Fibroblast of upper back skin (primary cell): ENCODE results near the gene ELMO3.

Experiments used
- DNase-seq: peaks from one replicate; pipeline ENCODE4 v3.0.0-alpha.2; 2013

ELMO3 gene

DNA sequence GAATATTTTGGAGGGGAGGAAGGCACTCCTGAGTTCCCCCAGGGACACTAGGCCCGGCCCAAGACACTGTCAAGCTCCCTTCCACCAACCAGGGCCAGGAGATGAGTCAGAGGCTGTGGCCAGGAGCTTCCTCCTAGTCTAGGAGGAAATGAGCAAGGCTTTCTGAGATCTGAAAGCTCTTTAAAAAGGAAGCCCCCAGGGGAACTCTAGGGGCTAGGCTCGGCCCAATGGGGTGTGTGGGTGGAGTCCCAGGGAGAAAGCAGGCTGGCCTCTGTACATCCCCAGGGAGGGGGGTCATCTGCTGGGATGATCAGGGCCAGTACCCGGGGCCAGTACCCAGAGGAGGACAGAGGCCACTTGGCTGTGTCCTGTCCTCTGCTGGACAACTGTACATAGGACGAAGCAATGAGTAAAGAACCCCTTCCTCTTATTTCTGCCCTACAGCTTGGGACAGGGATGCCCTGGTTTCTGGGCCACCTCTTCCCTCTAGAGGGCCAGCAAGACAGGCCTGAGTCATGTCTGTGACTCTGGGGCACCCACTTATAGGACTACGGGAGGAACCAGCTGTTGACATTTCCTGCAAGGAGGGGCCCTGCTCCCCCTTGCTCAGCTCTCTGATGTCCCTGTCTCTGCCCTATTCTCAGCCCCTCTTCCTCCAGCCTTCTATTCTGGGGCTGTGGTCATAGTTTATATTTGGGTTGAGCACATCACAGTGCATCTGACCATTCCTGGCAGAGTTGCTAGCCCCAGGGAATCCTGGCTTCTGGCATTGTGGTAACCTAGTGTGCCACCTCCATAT, 45.7 kb downstream of the ELMO3 start:
- DNase-seq = peak; percentile 94

DNA sequence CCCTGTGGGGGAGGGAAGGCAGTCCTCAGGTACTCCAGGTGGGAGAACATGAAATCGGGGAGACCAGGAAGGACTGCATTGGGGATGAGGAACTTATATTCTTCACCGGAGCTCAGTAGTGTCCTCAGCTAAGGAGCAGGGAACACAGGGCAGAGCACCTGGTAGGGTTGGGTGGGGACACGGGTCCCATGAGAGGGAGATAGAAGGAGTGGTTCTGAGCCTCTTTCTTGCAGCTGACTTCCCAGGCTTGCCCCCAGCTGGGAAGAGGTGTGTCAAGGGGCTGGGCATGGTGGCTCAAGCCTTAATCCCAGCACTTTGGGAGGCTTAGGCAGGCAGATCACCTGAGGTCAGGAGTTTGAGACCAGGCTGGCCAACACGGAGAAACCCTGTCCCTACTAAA, 46.3 kb downstream of the ELMO3 start:
- DNase-seq = no peak

DNA sequence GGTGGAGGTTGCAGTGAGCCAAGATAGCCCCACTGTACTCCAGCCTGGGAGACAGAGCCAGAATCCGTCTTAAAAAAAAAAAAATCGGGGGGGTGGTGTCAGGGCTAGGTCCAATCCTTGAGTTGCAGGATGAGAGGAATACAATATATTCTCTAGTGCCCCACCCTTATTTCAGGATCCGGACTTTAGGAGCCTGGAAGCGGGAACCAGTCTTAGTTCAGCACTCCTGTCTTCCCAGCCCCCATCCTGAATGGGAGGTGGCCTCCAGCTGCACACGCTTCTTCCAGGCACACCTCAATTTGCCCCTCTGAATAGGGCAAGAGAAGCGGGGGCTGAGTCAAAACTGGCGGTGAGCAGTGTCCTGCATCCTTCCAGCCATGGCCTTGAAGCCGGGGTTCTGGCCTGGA, 46.7 kb downstream of the ELMO3 start:
- DNase-seq = no peak

DNA sequence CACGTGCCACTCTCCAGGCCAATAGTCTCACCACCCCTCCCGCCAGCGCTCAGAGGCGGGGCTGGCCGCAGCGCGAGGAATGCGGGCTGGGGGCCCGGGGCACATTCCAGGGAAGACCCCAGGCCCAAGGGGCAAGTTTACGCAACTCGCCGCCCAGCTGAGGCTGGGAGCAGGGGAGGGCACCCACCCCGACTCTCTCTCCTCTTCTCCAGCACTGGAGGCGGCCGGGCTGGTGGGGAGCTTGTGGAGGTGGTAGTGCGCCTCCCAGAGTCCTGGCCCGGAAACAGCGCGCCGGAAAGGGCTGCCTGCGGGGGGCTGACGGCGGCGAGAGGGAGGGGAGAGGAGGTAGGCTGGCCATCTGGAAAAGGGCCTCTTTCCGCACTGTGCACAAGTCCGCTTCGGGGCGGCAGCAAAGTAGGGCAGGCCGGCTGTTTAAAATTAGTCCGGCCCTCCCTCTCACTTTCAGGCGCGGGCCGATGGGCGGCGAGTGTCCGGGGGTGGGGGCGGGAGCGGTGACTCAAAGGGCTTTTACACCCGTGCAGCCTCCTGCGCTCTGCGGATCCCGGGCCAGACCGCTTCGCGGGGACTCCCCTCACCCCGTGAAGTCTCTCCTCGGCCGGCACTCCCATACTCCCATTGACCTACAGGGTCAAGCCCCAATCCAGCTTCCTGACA, 47.3 kb downstream of the ELMO3 start:
- DNase-seq = peak; percentile 87

DNA sequence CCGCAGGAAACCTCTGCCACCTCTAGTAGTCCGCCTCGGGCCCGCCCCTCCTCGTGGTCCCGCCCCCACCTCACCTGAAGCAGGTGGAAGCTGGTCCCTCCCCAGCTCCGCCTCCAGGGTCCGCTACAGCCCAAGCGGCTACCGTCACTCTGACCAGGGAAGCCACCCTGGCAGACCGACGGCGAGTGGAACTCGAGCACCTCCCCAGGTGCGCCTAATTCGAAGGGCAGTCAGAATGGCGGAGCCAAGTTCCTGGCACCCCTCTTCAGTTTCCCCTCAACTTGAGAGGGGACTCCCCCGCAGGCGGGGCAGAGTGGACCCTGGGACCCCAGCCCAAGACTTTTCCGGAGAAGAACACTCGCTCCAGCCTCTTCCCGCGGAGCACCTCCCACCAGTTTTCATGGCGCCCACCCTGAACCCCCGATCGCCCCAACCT, 47.8 kb downstream of the ELMO3 start:
- DNase-seq = no peak

DNA sequence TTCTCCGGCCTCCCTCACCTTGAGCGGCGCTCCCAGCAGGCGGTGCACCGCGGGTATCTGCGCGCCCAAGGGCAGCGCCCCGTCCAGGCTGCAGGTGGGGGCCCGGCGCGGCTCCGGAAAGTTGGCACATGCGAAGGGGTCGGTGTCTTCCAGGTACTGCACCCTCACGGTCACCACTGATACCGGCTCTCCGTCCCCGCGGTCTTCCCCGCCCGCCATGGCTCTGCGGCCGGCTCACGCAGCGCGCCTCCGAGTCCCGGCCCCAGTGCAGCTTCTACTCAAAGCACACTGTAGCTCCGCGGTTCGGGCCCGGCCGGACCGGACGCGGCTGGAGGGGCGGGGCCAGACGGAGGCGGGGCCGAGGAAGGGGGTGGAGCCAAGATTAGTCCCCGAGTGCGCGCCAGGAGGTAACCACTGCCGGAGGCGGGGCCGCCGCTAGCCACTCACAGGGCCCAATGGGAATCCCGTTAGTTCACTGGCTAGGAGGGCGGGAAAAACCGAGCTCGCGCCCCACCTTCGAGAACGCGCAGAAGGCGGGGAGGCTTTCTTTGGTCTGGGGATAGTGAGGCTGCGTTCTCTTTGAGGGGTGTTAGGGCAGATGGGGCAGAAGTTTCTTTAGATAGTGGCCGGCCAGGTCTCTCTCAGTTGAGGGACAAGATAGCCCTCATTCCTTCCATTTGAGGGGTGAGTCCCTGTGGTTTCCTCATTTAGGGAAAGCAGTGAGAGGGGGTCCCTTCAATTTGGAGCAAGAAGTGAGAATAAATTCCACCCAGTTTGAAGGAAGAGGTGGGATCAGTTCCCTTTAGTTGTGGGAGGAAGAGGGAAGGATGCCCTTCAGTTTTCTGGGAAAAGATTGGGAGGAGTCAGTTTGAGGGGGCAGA, 48.5 kb downstream of the ELMO3 start, which contains the start of gene FHOD1:
TSS of gene FHOD1 (minus strand) at position 290 of the 881 bp plus-strand sequence. CDS start at position 219, 71 bp downstream.
- DNase-seq = peak; percentile 95

DNA sequence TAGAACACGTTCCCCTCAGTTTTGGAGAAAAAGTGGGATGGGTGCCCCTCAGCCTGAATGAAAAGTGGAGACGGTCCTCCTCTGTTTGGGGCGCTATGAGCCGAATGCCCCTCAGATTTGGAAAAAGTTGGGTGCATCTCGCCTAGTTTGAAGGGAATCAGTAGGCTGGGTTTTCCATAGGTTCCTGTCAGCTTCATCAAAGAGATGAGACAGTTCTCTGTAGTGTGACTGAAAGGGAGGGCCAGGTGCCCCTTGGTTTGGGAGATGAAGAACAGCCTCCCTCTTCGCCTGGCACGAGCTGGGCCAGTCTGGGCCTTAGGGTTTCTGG, 49.1 kb downstream of the ELMO3 start:
- no peak for DNase-seq

DNA sequence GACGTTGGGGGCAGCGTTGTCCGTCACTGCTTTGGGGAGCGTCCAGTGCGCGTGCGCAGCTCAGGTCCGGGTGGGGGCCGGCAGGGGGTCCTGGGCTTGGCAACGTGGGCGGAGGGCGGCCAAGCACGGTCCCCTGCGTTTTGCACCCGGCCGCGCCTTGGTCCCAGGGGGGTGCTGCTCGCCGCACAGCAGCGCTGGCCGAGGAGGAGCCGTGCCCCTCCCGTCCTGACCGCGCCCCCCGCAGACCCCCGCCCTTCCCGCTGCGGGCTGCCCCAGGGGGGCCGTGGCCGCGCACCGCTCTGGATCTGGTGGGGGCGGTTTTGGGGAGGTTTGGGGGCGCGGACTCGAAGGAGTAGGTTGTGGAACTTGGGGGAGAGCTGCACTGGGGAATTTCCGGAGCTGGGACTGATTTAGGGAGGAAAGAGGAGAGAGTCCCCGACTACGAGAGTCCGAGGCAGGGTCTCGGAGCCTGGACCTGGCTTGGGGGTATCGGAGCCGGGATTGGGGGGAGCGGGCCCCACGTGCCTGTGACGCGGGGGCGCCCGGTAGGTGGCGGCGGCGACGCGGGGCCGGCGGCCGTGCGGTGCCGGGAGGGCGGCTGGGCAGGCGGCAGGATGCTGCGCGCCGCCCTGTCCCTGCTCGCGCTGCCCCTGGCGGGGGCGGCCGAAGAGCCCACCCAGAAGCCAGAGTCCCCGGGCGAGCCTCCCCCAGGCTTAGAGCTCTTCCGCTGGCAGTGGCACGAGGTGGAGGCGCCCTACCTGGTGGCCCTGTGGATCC, 49.7 kb downstream of the ELMO3 start, which contains the start of gene SLC9A5:
TSS of gene SLC9A5 (plus strand) at position 579 of the 777 bp plus-strand sequence. CDS start at position 615, 36 bp downstream.
- peak; percentile 20 for DNase-seq

DNA sequence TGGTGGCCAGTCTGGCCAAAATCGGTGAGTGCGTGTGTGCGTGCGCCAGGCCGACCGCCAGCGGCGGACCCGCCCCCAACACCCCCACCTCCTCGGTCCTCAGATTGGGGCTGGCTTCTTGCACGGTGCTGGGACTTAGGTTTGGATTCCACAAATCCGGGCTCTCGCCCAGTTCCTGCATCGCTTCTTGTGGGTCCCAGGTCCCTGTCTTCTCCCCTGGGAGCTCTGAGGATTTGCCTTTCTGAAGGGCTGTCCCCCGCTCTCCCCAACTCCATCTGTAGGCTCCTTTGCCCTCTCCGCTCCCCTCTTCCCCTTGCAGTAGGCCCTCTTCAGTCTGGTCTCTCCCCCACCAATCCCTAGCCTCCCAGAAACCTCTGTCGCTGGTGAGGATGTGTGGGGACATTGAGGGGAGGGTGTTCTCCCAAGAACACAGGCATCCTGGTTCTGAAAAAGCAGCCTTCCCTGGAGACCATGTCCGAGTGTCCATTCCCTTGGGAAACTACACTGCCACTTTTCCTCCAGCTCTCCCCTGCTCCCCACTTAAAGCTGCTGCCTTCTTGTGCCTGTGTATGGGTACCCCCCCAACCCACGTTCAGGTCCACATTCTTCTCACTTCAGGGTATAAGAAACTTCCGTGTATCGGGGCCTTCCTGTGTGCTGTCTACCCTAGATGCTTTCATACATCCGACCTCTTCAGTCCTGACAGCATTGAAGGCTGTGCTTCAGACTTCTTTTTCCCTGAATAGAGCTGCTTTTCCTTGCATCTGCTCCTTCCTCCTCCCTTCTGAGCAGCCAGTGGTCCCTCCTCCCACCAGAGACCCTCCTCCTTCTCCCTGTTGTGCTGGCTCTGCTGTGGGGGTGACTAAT, 50.5 kb downstream of the ELMO3 start:
- peak; percentile 31 for DNase-seq

DNA sequence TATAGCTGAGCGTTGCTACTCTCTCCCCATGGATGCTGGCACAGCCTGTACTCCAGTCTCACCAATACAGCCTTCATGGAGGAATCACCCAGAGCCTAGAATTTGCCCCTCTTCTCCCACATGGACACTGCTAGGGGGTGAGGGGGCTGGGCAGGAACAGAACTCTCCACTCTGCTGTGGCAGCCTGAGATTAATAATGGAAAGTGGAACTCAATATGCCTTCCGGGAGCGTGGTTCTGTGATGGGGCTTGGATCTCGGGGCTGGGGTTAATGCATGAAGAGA, 51.1 kb downstream of the ELMO3 start:
- DNase-seq = no peak

DNA sequence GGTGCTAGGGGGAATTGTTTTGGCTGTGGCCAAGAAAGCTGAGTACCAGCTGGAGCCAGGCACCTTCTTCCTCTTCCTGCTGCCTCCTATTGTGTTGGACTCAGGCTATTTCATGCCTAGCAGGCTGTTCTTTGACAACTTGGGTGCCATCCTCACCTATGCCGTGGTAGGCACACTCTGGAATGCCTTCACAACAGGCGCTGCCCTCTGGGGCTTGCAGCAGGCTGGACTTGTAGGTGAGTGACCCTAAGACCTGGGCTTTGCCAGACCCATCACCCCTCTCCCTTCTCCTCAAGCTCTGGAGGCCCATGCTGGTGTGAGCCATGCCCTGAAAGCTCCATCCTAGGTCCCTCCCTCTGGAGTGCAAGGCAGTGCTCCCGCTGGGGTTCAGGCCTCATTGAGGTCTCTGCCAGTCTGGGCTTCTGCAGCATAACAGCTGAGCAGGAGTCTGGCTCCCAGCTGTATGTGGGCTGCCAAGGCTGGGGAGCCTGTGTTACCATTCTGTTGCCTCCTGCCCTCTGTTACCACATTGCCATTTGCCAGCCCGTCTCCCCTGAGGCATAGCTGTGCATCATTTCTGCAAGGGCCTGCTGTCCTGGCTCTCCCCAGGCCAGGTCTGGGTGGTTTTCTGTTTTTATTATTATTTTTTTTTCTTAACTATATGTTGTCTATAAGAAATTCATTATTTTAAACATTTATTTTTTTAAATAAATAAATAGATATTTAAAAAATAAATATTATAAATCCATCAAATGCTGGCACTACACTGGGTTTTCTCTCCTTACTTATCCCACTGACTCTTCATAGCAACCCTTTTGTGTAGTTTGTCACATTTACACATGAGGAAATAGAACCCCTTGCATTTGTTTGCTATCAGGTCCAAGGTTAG, 53.9 kb downstream of the ELMO3 start:
- DNase-seq = no peak
